NCI-H2196 (cell line): ENCODE results near the gene TNFRSF14.

Source experiments
- DNase-seq: peaks from one replicate; lab custom pipeline; 2025; ENCODE audit not compliant: unreplicated experiment; lab: John Stamatoyannopoulos, UW

Gene TNFRSF14

DNA sequence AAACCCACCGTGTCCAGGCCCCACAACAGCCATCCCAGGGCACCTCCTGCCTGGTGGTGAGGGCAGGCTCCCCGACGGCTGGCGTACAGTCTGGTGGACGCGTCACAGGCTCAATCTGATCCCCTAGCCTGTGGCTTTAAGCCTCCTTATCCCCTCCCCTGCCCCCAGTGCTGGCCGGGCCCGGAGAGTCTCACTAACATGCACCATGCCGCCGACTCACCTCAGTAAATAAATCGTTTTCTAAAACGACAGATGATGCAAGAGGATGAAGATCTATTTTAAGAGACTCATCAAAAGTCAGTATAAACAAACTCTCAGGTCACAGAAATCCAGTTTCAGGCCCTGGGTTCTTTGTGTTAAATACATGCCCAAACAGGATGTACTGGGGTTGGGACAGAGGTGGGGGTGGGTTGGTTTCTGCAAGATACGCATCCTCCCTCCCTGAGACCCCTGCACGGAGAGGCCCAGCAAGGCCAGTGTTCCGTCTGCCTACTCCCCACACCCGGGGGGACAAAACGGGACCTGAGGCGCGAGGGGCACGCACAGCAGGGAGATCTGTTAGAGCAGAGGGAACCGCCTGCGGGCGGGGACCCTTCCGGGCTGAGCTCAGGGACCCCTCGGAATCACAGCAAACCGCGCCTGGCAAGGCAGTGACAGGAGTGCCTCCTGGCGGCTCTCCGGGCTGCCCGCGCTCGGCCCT is 32.8 kb upstream of the TNFRSF14 start:
- no peak for DNase-seq

GRCh38 chr1:2523891-2524609 is 32.1 kb upstream of the TNFRSF14 start:
- DNase-seq, result no peak

DNA sequence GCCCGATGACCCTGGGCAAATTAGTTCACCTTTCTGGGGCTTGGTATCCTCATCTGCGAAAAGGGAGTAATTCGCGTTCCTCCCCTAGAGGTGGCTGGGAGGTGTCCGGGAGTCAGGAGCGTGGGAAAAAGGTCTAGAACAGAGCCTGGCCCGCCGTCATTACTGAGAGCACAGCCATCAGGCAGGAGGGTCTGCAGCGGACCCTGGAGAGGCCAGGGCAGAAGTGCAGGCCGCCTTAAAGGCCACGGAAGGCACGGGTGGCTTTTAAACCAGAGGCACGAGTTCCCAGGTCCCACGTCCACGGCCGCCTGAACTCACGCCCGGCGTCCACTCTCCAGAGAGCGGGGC is 30.6 kb upstream of the TNFRSF14 start:
- no peak for DNase-seq

- peak; percentile 95 for DNase-seq
Measured at GRCh38 chr1:2525920-2526823, 30.0 kb upstream of the TNFRSF14 start, which contains the start of gene PANK4. Gene PANK4, minus strand, starts transcription at chr1:2526596. Its CDS starts 9 bp downstream, at chr1:2526587.

DNA sequence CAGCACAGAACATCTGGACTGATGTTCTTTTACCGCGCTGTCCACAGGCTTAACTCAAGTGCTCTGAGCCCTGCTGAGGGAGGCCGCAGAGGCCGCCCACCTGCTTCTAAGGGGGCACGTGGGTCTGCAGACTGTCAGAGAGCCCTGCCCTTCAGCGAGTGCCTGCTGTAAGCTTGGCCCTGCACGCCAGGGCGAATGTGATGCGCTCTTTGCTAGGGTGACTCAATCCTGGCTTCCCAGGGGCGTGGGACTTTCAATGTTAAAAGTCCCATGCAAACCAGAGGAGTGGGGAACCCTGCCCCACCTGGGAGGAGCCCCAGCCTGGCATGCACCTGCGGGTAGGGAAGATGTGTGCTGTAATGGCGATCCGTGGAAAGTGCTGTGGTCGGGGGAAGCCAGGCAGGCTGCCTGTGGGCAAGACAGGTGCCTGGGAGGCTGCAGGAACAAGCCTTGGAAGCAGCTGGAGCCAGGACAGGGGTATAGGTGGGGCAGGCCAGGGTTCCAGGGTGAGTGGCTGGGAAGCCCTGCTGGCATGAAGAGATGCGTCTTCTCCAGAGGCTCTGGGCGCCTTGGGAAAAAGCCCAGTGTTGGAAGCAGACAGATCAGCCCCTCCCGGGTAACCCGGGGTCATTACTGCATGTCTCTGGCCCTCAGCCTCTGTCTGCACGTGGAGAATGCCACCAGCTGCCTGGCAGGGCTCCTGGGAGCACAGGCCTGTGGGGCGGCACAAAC is 29.2 kb upstream of the TNFRSF14 start:
- DNase-seq, result peak; percentile 65

DNA sequence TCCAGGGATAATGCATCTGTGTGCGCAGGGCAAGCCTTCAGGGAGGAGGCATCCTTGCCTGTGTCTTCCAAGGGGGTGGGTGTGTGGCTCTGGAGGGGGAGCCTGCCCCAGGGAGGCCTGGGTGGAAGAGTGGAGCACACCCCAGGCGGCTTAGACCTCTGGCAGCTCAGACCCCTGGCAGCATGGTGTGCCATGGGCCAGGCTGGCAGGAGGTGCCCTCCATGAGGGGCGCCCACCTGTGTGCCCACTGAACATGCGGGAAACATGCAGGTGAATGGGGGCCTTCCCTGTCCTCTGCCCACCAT is 28.7 kb upstream of the TNFRSF14 start:
- no peak for DNase-seq

GRCh38 chr1:2528016-2528415 is 28.2 kb upstream of the TNFRSF14 start:
- peak; percentile 20 for DNase-seq

- DNase-seq, result no peak
Measured at GRCh38 chr1:2528611-2528965, 27.6 kb upstream of the TNFRSF14 start.

GRCh38 chr1:2528966-2529783 is 27.0 kb upstream of the TNFRSF14 start:
- no peak for DNase-seq

DNA sequence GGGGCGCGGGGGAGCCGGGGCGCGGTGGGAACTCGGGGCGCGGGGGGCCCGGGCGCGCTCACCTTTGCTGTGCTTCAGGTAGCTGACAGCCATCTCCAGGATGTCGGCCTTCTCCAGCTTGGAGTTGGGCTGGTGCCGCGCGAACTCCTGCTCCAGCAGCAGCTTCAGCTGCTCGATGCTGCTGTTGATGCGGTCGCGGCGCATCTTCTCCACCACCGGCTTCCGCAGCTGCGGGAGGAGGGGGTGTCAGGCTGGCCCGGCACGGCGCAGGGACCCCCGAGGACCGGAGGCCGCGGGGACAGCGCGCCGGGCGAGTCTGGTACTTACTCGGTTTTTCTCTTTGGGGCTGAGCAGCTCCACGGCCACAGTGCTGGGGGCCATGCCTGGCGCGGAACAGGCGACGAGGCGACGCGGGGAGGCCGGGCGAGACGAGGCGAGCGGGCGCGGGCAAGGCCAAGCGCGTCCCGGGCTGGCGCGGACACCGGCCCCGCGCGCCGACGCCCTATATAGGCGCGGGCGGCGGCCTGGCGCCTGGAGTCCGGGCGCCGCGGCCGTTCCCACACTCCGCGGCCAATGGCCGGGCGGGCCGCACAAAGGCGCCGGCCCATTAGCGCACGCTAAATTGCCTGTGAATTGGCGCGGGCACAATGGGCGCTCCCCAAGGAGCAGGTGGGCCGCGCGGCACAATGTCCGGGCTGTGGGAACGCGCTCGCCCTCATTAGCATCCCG is 26.2 kb upstream of the TNFRSF14 start, which contains the start of gene HES5:
Gene HES5, minus strand, starts transcription at position 480 of the 729 bp plus-strand sequence. Its CDS starts 99 bp downstream, at position 381.
- DNase-seq, result peak; percentile 53

DNA sequence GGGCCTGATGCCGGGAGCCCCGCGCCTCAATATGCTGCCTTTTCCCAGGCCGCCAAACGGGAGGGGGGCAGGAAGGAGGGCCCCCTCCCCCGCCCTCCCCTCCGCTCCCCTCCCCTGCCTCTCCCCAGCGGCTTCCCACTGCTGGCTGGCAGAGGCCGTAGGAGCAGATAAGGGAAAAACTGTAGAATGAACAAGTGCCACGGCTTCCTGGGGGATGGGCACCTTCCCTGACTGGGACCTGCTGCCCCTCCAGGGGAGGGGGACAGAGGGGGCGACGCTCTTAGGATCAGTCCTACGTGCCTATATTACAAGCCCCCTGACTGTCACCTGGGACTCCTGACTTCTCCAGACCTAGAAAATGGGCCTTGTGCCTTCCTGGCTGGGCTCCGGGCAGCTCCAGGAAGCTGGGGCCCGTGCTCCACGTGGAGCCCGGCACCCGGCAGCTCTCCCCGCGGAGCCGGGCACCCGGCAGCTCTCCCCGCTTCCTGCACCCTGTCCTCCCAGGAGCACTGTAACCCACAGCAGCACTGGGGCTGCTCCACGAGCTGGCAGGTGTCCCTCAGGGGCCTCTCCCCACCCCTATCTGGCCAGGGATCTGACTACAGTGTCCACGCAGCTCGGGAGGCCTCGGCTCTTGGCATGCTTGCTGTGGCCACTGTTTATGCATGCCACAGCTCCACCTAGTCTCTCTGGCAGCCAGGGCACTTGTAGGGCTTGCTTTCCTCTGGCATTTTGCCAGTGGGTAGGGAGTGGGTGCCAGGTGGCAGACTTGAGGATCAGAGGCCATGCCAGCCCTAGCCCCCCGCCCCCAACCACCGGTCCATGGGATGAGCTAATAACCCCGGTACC is 25.4 kb upstream of the TNFRSF14 start:
- DNase-seq, result peak; percentile 76

DNA sequence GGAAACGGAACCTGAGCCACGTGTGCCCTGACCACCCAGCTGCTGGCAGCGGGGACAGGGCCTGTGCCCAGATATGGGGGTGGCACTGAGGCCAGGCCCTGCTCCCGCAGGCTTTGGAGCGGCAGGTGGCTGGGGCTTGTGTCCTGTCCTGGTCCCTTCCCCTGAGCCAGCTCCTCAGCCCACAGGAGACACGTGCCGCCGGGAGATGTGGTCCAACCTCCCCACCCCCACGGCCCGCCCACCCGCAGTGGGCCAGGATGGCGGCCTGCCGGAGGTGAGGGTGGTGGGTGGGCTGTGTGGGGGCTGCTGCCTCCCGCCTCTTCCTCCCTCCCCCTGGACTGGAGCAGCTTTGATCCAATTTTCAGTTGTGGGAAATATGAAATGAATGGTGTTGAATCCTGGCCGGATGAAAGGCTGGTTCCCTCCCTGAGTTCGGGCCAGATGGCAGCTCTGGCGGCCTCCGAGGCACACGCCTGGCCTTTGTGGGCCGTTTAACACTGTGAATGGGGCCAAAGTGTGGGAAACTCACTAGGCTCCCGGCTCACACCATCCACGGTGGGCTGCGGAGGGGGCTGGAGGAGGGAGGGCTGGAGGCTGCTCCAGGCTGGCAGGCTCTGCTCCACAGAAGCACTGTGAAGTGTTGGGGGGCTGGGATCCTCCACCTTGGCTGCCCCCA is 23.5 kb upstream of the TNFRSF14 start:
- no peak for DNase-seq

DNA sequence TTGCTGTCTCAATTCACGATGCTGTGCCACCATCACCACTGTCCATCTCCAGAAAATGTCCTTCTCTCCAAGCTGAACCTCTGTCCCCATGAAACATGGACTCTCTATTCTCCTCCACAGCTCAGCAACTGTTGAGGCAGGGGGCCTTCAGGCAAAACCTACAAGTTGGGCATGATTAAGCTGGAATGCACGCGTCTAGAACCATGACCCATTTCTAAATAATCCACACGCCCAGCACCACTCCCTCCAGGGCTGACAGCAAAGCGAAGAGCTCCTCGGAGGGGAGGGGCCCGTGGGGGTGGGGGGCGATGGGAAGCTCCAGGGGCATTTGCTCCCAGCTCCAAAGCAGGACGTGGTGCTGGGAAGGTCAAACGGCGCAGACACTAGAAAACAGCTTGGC is 22.8 kb upstream of the TNFRSF14 start:
- no peak for DNase-seq

GRCh38 chr1:2534315-2534686 is 21.9 kb upstream of the TNFRSF14 start:
- no peak for DNase-seq

DNA sequence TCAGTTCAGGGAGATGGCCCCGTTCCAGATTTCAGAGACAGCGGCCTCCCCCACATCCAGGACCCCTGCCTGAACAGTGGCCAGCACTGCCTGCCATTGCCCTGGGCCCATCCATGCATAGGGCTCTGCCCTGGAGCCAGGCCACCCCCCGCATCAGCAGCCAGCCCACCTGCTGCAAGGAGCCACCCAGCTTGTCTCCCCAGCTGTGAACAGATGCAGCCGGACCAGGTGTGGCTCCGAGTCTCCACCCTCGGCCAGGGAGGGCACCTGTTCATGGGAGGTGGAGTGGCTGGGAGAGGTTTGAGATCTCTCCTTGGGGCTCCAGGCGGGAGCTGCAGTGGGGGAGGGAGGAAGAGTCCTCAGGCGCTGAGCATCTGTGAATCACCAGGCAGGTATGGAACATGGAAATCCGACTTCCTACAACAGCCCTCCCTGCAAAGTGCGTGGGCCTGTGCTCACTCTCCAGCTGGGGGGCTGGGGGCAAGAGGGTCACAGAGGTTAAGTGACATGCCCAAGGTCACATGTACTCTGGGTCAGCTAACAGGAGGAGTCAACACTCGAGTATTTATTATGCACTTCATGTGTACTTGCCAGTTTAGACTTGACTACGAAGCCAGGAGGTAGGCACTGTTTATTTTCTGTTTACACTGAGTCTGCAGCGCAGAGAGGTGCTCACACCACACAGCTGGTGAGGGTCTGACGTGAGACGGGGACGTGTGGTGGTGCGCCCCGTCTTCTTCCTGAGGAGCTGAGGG is 21.3 kb upstream of the TNFRSF14 start:
- DNase-seq, result peak; percentile 72

DNA sequence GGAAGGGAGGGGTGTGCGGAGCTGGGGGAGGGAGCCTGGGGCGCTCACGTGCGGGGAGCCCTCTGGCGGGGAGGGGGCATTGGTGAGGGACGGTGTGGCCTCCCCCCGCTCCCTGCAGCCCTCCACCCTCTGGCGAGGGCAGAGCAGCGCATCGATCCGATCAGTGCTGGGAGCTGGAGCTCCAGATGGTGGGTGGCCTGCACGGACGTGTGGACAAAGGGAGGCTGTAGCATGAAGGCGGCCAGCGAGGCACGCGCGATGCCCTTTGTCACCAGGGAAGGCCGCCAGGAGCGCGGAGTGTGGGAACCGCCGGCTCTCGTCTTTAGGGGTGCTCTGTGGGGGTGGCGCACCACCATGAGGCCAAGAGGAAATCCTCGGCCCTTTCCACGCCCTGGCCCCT is 20.7 kb upstream of the TNFRSF14 start:
- no peak for DNase-seq

DNA sequence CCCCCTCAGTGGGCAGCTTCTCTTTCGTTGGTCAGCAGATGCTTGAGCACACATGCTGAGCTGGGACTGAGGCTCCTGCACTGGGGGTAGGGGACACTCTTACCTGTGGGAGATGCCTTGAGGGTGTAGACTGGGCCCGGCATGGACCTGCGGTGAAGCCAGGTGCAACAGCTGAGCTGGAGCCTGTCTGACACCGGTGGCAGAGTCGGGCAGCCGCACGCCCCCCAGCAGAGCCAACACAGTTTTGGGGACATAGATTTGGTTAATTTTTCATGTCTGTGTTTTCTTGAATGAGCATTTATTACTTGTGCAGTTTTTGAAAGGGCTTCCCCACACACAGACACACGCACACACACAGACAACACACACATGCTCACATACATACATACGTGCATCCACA is 20.2 kb upstream of the TNFRSF14 start:
- no peak for DNase-seq

- DNase-seq, result no peak
Measured at GRCh38 chr1:2537784-2538115, 18.4 kb upstream of the TNFRSF14 start.
